GM23338 (cell line): ENCODE results near the gene BLOC1S3. TPM values are rescaled to one million over a fixed set of nuclear protein-coding genes. Genes with fewer than 3 reads are reported as not detected.

Experiments used
- ATAC-seq: fragments of 200-7000 bp; cut with Tn5 transposase; 3 replicates; pipeline ENCODE4 v1.9.1; 2020
- DNase-seq: peaks from one replicate; pipeline ENCODE4 v3.0.0-alpha.2; 2015; ENCODE audit warnings: low spot score
- H2AFZ ChIP-seq: fragments of 200-600 bp; sonication (generic); 2 replicates; pipeline ENCODE4 v1.8.0; 2016; ENCODE audit warnings: antibody characterized with exemption, mild to moderate bottlenecking, moderate library complexity
- H3F3A ChIP-seq: fragments of 200-600 bp; sonication (generic); replicated peaks from 2 replicates; pipeline ENCODE4 v1.8.0; 2017; ENCODE audit warnings: antibody characterized with exemption, mixed run types, low read depth
- H3K27ac ChIP-seq: fragments of 200-600 bp; sonication (generic); 2 replicates; pipeline ENCODE4 v1.6.1; 2016; ENCODE audit warnings: low read depth
- H3K27me3 ChIP-seq: fragments of 200-600 bp; sonication (generic); 2 replicates; pipeline ENCODE4 v1.8.0; 2016; ENCODE audit warnings: mild to moderate bottlenecking, mixed run types, moderate library complexity; ENCODE audit not compliant: insufficient read depth
- H3K36me3 ChIP-seq: fragments of 200-600 bp; sonication (generic); 2 replicates; pipeline ENCODE4 v1.8.0; 2016; ENCODE audit warnings: mild to moderate bottlenecking; ENCODE audit not compliant: insufficient read depth
- H3K4me1 ChIP-seq: fragments of 200-600 bp; sonication (generic); 2 replicates; pipeline ENCODE4 v1.8.0; 2016; ENCODE audit warnings: mild to moderate bottlenecking, moderate library complexity; ENCODE audit not compliant: insufficient read depth
- H3K4me2 ChIP-seq: fragments of 200-600 bp; sonication (generic); 2 replicates; pipeline ENCODE4 v1.7.1; 2017; ENCODE audit warnings: mixed run types
- H3K4me3 ChIP-seq: fragments of 200-600 bp; sonication (generic); 2 replicates; pipeline ENCODE4 v1.6.1; 2016; ENCODE audit warnings: mixed run types
- H3K79me2 ChIP-seq: fragments of 200-600 bp; sonication (generic); replicated peaks from 2 replicates; pipeline ENCODE4 v1.8.0; 2017; ENCODE audit warnings: mild to moderate bottlenecking; ENCODE audit not compliant: insufficient read depth
- H3K9me2 ChIP-seq: fragments of 200-600 bp; sonication (generic); 2 replicates; pipeline ENCODE4 v1.8.0; 2017; ENCODE audit not compliant: insufficient read depth
- H4K20me1 ChIP-seq: fragments of 200-600 bp; sonication (generic); replicated peaks from 2 replicates; pipeline ENCODE4 v1.8.0; 2017; ENCODE audit warnings: mild to moderate bottlenecking; ENCODE audit not compliant: insufficient read depth
- H3K27ac Mint-ChIP-seq: 2 replicates; pipeline ENCODE4 v1.8.0; 2020; ENCODE audit warnings: inconsistent platforms, mild to moderate bottlenecking, moderate library complexity, mixed read lengths
- H3K27me3 Mint-ChIP-seq: 3 replicates; pipeline ENCODE4 v1.8.0; 2022; ENCODE audit warnings: low read depth, mild to moderate bottlenecking, moderate library complexity, mixed read lengths, inconsistent platforms; ENCODE audit not compliant: insufficient read depth, poor library complexity
- H3K36me3 Mint-ChIP-seq: 3 replicates; pipeline ENCODE4 v1.8.0; 2021; ENCODE audit warnings: low read depth, mild to moderate bottlenecking, inconsistent platforms, moderate library complexity, mixed read lengths
- H3K4me1 Mint-ChIP-seq: 3 replicates; pipeline ENCODE4 v1.8.0; 2020; ENCODE audit warnings: mild to moderate bottlenecking, inconsistent platforms, mixed read lengths
- H3K4me3 Mint-ChIP-seq: 3 replicates; pipeline ENCODE4 v1.8.0; 2021; ENCODE audit warnings: moderate library complexity, mild to moderate bottlenecking, inconsistent platforms, mixed read lengths
- H3K9me3 Mint-ChIP-seq: 3 replicates; pipeline ENCODE4 v1.8.0; 2020; ENCODE audit warnings: moderate library complexity, mild to moderate bottlenecking, inconsistent platforms, mixed read lengths
- CREB1 ChIP-seq: fragments of 250-450 bp; sonication (Bioruptor Pico); IDR thresholded peaks from 2 replicates; pipeline ENCODE4 v1.5.0; 2020; ENCODE audit warnings: low read depth, mild to moderate bottlenecking, moderate library complexity
- EZH2phosphoT487 ChIP-seq: fragments of 200-600 bp; sonication (generic); IDR thresholded peaks from one replicate; pipeline ENCODE4 v1.8.1; 2018; ENCODE audit warnings: antibody characterized with exemption; ENCODE audit not compliant: unreplicated experiment
- NANOG ChIP-seq: IDR thresholded peaks from 2 replicates; pipeline ENCODE4 v1.6.1; 2016; ENCODE audit warnings: antibody characterized with exemption, borderline replicate concordance
- POLR2AphosphoS5 ChIP-seq: IDR thresholded peaks from 2 replicates; pipeline ENCODE4 v1.6.1; 2016; ENCODE audit warnings: antibody characterized with exemption, low read depth
- STAT1 ChIP-seq: IDR thresholded peaks from one replicate; pipeline ENCODE4 v1.6.1; 2016; ENCODE audit warnings: antibody characterized with exemption; ENCODE audit not compliant: unreplicated experiment
- ZNF114 ChIP-seq: fragments of 250-450 bp; sonication (Bioruptor Pico); IDR thresholded peaks from 2 replicates; pipeline ENCODE4 v1.5.0; 2020; ENCODE audit warnings: mild to moderate bottlenecking, moderate library complexity
- polyA plus RNA-seq: library from polyadenylated mRNA; unstranded; fragments of >200 nt; fragmentation: Nextera tagmentation; extraction: Ambion mirVana; gene quantifications from 2 replicates; pipeline ENCODE4 v1.2.1, GENCODE V29; 2016
- total RNA-seq: library from RNA; depleted of rRNA; stranded (reverse); fragments of >200 nt; shearing (Covaris generic); gene quantifications from 2 replicates; pipeline ENCODE4 v1.2.3, GENCODE V29; 2014
- TF ChIP-seq, protein P1 (sequence below): IDR thresholded peaks from one replicate; pipeline ENCODE4 v1.6.1; 2018; ENCODE audit warnings: antibody characterized with exemption; ENCODE audit not compliant: unreplicated experiment

Gene BLOC1S3
- total and polyA plus RNA-seq, 2 experiments from 2014 or later, result 2.5 to 15.9 TPM

DNA sequence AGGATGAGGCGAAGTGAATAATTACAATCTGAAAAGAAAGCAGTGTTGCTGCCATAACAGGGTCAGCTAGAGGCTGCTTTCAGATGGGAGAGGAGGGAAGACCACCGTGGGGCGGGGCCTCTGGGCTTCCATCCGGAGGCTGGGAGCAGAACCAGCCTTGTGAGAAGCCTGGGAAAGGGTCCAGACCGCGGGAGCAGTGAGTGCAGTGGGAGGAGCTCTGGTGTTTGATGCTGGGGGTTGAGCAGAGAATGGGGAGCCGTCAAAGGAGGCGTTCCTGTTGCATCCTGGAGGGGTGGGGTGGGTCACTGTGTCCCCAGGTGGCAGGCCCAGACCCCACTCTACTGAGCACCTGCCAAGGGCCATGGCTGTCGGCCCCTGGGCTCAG, 35.9 kb upstream of the BLOC1S3 start:
- no peaks in the 10 kb centered on the region for H3F3A ChIP-seq
- no peaks in the 10 kb centered on the region for H3K36me3 ChIP-seq
- no peak overlapping the region for H2AFZ ChIP-seq
- no peak for DNase-seq
- no peak overlapping the region for H3K4me2 ChIP-seq
- Mint-ChIP-seq H3K4me1 (peaks cover 6% of the 10 kb centered on the region), H3K4me3 (no peak overlapping the region), H3K27me3 (peaks cover 22% of the 10 kb centered on the region), H3K27ac (no peak overlapping the region; the same call in 1 of the 2 replicates), H3K9me3 (no peaks in the 10 kb centered on the region; the same call in 2 of the 3 replicates), H3K36me3 (peaks cover 18% of the 10 kb centered on the region)
- no peaks in the 10 kb centered on the region for H3K27me3 ChIP-seq
- peaks cover 9% of the 10 kb centered on the region for H3K79me2 ChIP-seq
- H3K9me2 ChIP-seq, result no peaks in the 10 kb centered on the region
- no peak overlapping the region for H3K4me3 ChIP-seq
- peaks cover 3% of the 10 kb centered on the region; the same call in 1 of the 2 replicates for H4K20me1 ChIP-seq
- TF ChIP-seq, protein P1, sequence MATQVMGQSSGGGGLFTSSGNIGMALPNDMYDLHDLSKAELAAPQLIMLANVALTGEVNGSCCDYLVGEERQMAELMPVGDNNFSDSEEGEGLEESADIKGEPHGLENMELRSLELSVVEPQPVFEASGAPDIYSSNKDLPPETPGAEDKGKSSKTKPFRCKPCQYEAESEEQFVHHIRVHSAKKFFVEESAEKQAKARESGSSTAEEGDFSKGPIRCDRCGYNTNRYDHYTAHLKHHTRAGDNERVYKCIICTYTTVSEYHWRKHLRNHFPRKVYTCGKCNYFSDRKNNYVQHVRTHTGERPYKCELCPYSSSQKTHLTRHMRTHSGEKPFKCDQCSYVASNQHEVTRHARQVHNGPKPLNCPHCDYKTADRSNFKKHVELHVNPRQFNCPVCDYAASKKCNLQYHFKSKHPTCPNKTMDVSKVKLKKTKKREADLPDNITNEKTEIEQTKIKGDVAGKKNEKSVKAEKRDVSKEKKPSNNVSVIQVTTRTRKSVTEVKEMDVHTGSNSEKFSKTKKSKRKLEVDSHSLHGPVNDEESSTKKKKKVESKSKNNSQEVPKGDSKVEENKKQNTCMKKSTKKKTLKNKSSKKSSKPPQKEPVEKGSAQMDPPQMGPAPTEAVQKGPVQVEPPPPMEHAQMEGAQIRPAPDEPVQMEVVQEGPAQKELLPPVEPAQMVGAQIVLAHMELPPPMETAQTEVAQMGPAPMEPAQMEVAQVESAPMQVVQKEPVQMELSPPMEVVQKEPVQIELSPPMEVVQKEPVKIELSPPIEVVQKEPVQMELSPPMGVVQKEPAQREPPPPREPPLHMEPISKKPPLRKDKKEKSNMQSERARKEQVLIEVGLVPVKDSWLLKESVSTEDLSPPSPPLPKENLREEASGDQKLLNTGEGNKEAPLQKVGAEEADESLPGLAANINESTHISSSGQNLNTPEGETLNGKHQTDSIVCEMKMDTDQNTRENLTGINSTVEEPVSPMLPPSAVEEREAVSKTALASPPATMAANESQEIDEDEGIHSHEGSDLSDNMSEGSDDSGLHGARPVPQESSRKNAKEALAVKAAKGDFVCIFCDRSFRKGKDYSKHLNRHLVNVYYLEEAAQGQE, result no peak
- TF ChIP-seq CREB1 (CRISPR knock-in tag), result no peak
- TF ChIP-seq EZH2phosphoT487, result no peak
- no peak for TF ChIP-seq NANOG
- TF ChIP-seq POLR2AphosphoS5, result no peak
- no peak for TF ChIP-seq STAT1
- no peak overlapping the region for H3K27ac ChIP-seq
- ATAC-seq, result no peak
- H3K4me1 ChIP-seq, result peaks cover 4% of the 10 kb centered on the region; the same call in 1 of the 2 replicates

GRCh38 chr19:45144431-45145269, 33.9 kb upstream of the BLOC1S3 start:
- H3K4me2 ChIP-seq, result no peak overlapping the region
- no peak overlapping the region for H3K4me3 Mint-ChIP-seq
- TF ChIP-seq STAT1 (no peak), EZH2phosphoT487 (no peak), ZNF114 (CRISPR knock-in tag) (no peak), NANOG (no peak)
- TF ChIP-seq, protein P1, result no peak

More at GRCh38 chr19:45144431-45145269, 33.9 kb upstream of the BLOC1S3 start:
- DNase-seq (no peak), ATAC-seq (no peak)
- no peaks in the 10 kb centered on the region for H3K27me3 ChIP-seq
- Mint-ChIP-seq H3K27me3 (peaks cover 23% of the 10 kb centered on the region), H3K9me3 (no peaks in the 10 kb centered on the region; the same call in 2 of the 3 replicates), H3K36me3 (peaks cover 21% of the 10 kb centered on the region), H3K27ac (no peak overlapping the region), H3K4me1 (no peaks in the 10 kb centered on the region; the same call in 2 of the 3 replicates)
- H3K36me3 ChIP-seq, result no peaks in the 10 kb centered on the region
- no peaks in the 10 kb centered on the region for H3K79me2 ChIP-seq
- 0 out of 2 replicates have a peak, but pooled peaks cover 3% of the 10 kb centered on the region for H3F3A ChIP-seq
- no peak overlapping the region for H3K27ac ChIP-seq
- H3K9me2 ChIP-seq, result no peaks in the 10 kb centered on the region
- H2AFZ ChIP-seq, result no peak overlapping the region
- peaks cover 3% of the 10 kb centered on the region for H4K20me1 ChIP-seq
- no peak overlapping the region for H3K4me3 ChIP-seq
- no peaks in the 10 kb centered on the region for H3K4me1 ChIP-seq
